Stimulated activated CD8-positive, alpha-beta memory T cell treated with anti-CD3 and anti-CD28 coated beads, Interleukin-4, amount 100 ng/mL, for 1 hour (primary cell): ENCODE results near the gene MC1R.
"Not testable (repeated sequence)": the region's sequence is repeated elsewhere in the genome, so short reads cannot be mapped to it uniquely, and the experiment has no call there.

Experiments
- DNase-seq, 2 donors: peaks; one replicate each; pipeline ENCODE4 v3.0.0-alpha.2; 2020; ENCODE audit warnings: low read depth in 2 of 2, low spot score in 1 of 2

Gene MC1R

GRCh38 chr16:89913408-89914387 lies 5.0 kb upstream of the MC1R start:
- DNase-seq, result no peak

GRCh38 chr16:89914642-89915285 lies 3.9 kb upstream of the MC1R start:
- not testable (repeated sequence) for DNase-seq

GRCh38 chr16:89915303-89916232 lies 3.1 kb upstream of the MC1R start:
- DNase-seq, result no peak

- DNase-seq, result peak; percentile 42 to 50
These were observed 749 bp upstream of the MC1R start for GRCh38 chr16:89917773-89918452.

GRCh38 chr16:89919535-89920406 lies 1.1 kb downstream of the MC1R start:
- DNase-seq, result no peak

- DNase-seq, result no peak
These were observed 2.1 kb downstream of the MC1R start for GRCh38 chr16:89920723-89921122.

- DNase-seq, result no peak
These were observed 2.6 kb downstream of the MC1R start for GRCh38 chr16:89921131-89921701.

GRCh38 chr16:89921702-89922476 lies 3.2 kb downstream of the MC1R start:
- DNase-seq, result no peak

- no peak for DNase-seq
These were observed 3.8 kb downstream of the MC1R start for GRCh38 chr16:89922477-89922883.

- no peak for DNase-seq
These were observed 4.4 kb downstream of the MC1R start, which contains the start of gene TUBB3 for GRCh38 chr16:89922884-89923639. Gene TUBB3 (plus strand): TSS chr16:89923342. CDS start chr16:89923402, 60 bp downstream.

- DNase-seq, result no peak
These were observed 5.1 kb downstream of the MC1R start for GRCh38 chr16:89923640-89924296.

GRCh38 chr16:89924297-89924924 lies 5.7 kb downstream of the MC1R start:
- DNase-seq, result no peak

GRCh38 chr16:89924925-89925307 lies 6.3 kb downstream of the MC1R start:
- DNase-seq, result no peak

GRCh38 chr16:89925596-89926079 lies 7.0 kb downstream of the MC1R start:
- DNase-seq, result no peak

GRCh38 chr16:89931305-89931896 lies 12.7 kb downstream of the MC1R start:
- DNase-seq, result no peak

- no peak for DNase-seq
These were observed 13.3 kb downstream of the MC1R start for GRCh38 chr16:89931964-89932363.
